Measurements from ENCODE around the gene SELENOH.

Gene SELENOH

GRCh38 chr11:57746920-57747319 lies 5.6 kb downstream of the SELENOH start:
- no peak for DNase-seq (ENCODE audit: low read depth in 2 of 2)

DNA sequence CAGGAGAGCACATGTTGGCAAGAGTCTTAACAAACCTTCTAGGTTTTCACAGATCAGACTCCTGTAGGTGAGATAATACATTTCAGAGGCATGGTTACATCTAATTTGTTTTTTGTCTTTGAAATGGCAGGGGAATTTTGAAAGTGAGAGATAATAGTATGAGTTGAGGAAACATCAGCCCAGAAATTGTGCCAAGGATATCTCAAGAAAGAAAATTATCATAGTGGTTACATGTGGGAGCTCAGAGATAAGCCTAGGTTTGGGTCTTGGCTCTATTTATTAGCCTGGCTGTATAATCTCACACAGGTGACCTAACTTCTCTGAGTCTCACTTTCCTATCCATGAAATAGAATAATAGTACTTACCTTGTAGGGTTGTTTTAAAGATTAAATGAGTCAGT lies 9.9 kb downstream of the SELENOH start:
- DNase-seq (ENCODE audit: low read depth in 2 of 2): no peak

DNA sequence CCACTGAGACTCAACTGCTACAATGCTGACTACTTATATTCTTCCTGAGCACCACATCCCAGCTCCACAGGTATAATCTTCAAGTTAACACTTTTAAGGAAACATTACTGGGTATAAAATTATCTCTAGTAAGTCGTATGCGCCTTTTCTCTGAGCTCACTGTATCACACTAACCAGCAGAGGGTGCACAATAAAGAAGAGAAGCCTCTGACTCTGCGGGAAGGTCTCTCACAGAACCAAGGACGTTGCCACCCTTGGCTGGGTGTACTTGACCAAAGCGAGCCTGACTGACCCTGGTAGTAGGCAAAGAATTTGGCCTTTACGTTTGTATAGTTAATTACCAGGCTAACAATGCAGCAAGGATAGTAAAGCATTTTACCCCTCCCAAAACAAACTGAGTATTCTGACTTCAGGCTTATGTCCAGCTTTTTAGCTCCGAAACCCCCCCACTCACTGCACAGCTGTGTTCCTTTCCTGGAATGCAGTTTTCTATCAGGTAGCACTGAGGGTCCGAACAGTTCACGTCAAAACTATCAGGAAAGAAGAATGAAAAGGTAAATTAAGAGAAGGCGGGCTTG lies 10.5 kb downstream of the SELENOH start, which contains the start of gene BTBD18:
TSS of gene BTBD18 (minus strand) at position 144 of the 578 bp plus-strand sequence. CDS start 631 bp downstream, outside the sequence.
- DNase-seq (ENCODE audit: low read depth in 2 of 2): no peak

- no peak for DNase-seq (ENCODE audit: low read depth in 2 of 2)
These were observed 11.7 kb downstream of the SELENOH start for GRCh38 chr11:57752954-57753353.

DNA sequence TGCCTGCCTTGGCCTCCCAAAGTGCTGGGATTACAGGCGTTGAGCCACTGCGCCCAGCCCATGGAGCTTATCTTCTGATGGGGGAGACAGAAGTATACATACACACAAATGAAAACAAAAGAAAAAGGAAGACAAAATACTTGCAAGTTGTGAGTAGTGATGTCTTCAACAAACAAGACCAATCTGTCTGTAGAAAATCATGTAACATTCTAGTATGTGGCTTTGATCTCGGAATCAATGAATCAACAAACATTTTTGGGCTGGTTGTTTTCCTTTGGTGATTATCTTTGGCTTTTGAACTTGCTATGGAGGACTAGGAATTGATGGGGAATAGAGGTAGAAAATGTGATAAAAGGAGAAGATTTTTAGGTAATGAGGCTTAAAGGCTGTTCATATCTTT lies 16.9 kb downstream of the SELENOH start:
- DNase-seq (ENCODE audit: low read depth in 2 of 2): no peak

DNA sequence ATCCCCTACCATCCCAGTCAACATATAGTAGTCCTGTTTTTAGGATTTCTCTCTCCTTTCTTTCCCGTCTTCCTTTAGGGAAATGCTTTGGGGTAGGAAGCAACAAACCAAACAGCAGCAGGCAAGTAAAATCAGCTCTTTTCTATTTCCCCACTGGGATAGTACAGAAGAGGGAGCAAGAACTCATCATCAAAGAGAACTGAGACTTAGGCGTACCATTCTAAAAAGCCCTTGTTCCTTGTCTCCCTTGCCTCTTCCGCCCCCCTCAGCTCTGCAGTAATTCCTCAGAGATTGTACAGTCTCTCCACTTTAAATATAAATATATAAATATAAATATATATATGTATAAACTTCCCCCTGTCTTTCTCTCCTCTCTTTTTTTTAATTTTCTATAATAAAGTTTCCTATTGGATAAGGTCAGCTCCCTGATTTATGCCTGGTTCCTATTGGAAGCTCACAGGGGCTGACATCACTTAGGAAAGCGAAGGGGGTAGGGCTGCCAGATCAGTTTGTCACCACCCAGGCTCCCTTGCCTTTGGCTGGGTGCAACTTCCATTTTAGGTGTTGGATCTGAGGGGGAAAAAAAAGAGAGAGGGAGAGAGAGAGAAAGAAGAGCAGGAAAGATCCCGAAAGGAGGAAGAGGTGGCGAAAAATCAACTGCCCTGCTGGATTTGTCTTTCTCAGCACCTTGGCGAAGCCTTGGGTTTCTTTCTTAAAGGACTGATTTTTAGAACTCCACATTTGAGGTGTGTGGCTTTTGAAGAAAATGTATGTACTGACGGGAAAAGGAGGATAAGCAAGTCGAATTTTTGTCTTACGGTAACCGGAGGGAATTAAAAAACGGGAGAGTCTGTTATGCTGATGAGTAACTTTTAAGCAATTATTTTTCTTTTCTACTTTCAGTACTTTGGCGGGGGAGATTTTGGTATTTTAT lies 20.3 kb downstream of the SELENOH start, which contains the start of gene CTNND1:
TSS of gene CTNND1 (plus strand) at position 502 of the 934 bp plus-strand sequence. CDS start 29,677 bp downstream, outside the sequence.
- peak; percentile 95 to 96 for DNase-seq (ENCODE audit: low read depth in 2 of 2)

DNA sequence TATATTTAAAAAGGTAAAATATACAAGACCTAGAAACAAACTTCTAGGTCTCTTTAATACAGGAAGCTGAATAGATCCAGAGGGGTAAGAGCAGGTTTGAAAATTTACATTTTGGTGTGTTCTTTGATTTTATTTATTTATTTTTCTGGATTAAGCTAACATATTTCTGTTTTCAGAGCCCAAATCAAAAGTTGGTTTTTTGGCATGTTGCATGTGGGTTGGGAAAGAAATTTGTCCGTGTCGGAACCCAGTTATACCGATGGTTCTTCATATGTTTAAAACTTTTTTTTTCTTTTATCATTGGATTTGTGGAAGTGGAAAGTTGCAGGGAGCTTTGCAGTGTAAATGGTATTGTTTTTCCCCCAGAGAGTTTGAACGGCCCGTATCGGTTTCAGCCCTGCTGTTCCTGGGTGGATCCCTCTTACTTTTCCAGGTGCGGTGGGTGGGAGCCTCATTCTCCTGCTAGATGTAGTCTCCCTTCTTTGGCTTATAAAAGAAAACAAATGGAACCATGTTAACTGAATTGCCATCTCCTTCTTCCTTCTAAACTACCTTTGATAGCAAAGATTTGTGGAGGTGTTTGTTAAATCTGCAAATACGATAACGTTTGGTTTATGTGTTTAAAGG lies 21.1 kb downstream of the SELENOH start:
- no peak for DNase-seq (ENCODE audit: low read depth in 2 of 2)

GRCh38 chr11:57763568-57763967 lies 22.3 kb downstream of the SELENOH start:
- no peak for DNase-seq (ENCODE audit: low read depth in 2 of 2)

GRCh38 chr11:57764021-57764420 lies 22.7 kb downstream of the SELENOH start:
- no peak for DNase-seq (ENCODE audit: low read depth in 2 of 2)

DNA sequence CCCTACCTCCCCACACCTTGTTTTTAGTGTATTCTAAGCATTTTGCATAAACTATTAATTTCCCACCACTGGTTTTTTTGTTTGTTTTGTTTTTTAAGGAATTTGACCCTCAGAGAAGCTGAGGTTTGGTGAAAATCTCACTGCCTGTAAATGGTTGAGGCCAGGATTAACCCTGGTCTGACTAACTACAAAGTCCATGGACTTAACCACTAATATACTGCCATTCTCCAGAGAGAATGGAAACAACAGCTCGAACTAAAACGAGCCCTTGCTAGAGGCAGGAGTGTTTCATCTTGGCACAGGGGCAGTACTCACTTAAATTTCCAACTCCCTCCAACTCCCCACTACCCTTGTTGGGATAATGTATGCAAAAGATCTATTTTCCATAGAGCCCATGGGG lies 23.3 kb downstream of the SELENOH start:
- DNase-seq (ENCODE audit: low read depth in 2 of 2): no peak

DNA sequence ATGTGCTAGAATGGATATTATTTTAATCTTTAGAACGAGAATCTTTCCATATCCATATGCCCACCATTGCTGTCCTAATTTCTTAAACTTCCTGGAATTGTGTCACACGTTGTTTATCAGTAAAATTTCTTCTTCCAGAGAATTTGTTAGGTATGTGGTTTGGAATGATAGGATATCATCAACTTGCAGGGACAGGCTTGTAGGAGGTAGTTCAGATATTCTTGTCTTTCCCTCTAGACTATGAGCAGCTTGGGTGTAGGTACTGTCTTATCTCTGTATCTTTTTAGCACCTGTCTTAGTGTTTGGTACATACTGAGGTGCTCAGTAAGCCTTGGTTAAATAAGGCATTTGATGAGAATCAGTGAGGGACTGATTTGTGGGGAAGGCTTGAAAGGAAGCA lies 23.7 kb downstream of the SELENOH start:
- DNase-seq (ENCODE audit: low read depth in 2 of 2): no peak

- no peak for DNase-seq (ENCODE audit: low read depth in 2 of 2)
These were observed 29.5 kb downstream of the SELENOH start for GRCh38 chr11:57770793-57771192.

- DNase-seq (ENCODE audit: low read depth in 2 of 2): no peak
These were observed 30.1 kb downstream of the SELENOH start for GRCh38 chr11:57771365-57771764.

GRCh38 chr11:57772562-57772961 lies 31.3 kb downstream of the SELENOH start:
- no peak for DNase-seq (ENCODE audit: low read depth in 2 of 2)

GRCh38 chr11:57773026-57773598 lies 31.8 kb downstream of the SELENOH start:
- DNase-seq (ENCODE audit: low read depth in 2 of 2): no peak

GRCh38 chr11:57775491-57775890 lies 34.2 kb downstream of the SELENOH start:
- DNase-seq (ENCODE audit: low read depth in 2 of 2): no peak

GRCh38 chr11:57776031-57776521 lies 34.8 kb downstream of the SELENOH start:
- peak; percentile 62 to 68 for DNase-seq (ENCODE audit: low read depth in 2 of 2)

DNA sequence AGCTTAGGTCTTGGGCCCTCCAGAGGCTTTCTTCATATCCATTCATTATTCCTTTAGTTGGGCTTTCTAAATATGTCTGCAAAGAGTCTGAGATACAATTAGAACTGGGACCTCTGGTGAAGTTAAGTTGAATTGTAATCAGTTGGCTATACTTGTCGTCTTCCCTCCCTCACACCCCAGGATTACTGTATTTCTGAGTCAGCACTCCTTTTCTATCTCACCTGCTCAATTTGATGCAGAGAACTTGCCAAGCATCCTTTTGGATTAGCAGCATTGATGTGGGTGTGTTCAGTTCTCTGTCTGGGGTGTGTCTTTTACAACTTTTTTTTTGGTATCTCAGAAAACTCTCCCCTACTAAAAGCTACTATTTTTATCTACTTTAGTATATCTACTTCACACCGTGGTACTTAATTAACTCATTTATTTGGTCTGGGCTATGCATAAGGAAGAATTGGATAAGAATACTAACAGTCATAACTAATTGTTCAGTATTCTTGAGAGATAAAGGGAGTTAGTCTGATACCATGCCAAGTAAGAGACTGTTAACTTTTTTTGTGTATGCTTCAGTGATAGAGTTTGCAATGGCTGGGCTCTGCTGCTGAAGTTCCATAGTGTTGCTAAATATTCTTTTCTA lies 35.4 kb downstream of the SELENOH start:
- no peak for DNase-seq (ENCODE audit: low read depth in 2 of 2)

DNA sequence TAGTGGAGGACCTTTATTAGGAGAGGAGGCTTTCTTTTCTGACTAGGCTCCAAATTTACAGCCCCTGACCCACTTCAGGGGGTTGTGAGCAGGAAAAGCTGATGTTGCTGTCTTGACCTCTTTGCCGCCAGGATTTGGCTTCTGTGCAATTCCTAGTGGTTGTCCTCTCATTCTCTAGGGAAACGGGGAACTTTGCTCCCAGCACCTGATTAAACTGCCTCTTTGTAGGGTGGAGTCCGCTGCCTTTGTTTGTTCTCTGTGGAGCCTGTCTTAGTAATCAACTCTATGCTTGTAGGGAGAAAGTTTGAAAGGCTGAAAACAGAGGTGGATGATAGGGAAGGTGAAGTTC lies 36.7 kb downstream of the SELENOH start:
- DNase-seq (ENCODE audit: low read depth in 2 of 2): no peak

DNA sequence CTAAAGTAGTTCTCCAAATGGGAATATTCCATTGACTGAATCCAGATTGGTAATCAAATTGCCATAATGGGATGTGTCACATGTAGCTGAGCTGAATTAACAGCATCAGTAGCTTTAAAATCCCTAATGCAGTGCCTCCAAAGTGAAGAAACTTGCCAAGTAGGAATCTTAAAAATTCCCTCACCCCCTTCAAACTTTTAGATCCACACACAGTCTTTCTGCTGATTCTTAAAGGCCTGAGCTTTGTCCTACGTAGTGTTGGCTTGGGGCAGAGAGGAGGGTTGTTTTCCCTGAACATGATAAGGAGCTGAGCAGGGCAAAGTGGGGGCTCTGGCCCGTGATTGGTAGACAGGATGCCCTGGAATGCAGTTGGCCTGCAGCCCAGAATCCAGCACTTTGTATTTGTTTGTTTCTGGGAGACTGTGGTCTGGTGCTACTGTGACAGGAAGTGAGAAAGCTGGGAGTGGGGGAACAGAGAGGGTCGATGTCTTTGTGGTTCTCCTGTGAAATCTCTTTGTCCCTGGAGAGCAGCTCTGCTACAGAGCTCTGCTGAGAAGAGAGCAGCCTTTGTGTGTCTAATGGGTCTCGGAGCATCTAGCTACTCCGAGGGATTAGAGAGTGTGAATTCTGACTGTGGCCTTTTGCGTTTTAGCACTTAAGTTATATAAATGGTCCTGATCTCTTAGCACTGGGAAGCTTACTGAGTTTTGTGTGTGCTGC lies 37.2 kb downstream of the SELENOH start:
- DNase-seq (ENCODE audit: low read depth in 2 of 2): peak; percentile 96 to 97

- no peak for DNase-seq (ENCODE audit: low read depth in 2 of 2)
These were observed 38.0 kb downstream of the SELENOH start for GRCh38 chr11:57779276-57779675.

Data from fibroblast of skin of left biceps (primary cell).